DND-41 (cell line): ENCODE data around the gene TRAPPC2L.

Experiments used
- ATAC-seq: fragments of 200-7000 bp; cut with Tn5 transposase; 3 replicates; pipeline ENCODE4 v1.9.1; 2021; ENCODE audit warnings: low read depth; ENCODE audit not compliant: insufficient read depth
- DNase-seq: peaks from one replicate; pipeline ENCODE4 v3.0.0-alpha.2; 2020
- H2AFZ ChIP-seq: 2 replicates; pipeline ENCODE4 v1.6.0; 2012; ENCODE audit warnings: low read depth, low read length
- H3K27ac ChIP-seq: 2 replicates; pipeline ENCODE4 v1.5.1; 2012; ENCODE audit warnings: low read length, inconsistent platforms
- H3K27me3 ChIP-seq: fragments of 200-600 bp; sonication (generic); 2 replicates; pipeline ENCODE4 v1.6.0; 2012; ENCODE audit warnings: low read length, mild to moderate bottlenecking, inconsistent platforms; ENCODE audit not compliant: insufficient read depth, poor library complexity
- H3K36me3 ChIP-seq: 2 replicates; pipeline ENCODE4 v1.5.1; 2012; ENCODE audit warnings: low read length, inconsistent platforms; ENCODE audit not compliant: insufficient read depth
- H3K4me1 ChIP-seq: 2 replicates; pipeline ENCODE4 v1.5.1; 2012; ENCODE audit warnings: mild to moderate bottlenecking, low read length; ENCODE audit not compliant: insufficient read depth
- H3K4me2 ChIP-seq: 2 replicates; pipeline ENCODE4 v1.6.0; 2012; ENCODE audit warnings: mild to moderate bottlenecking, moderate library complexity, low read length, inconsistent platforms; ENCODE audit not compliant: insufficient read depth
- H3K4me3 ChIP-seq, 2 experiments: fragments of 200-600 bp in 1 of 2; shearing (Covaris generic) in 1 of 2; 2 replicates each; pipeline ENCODE4 v1.5.1; 2012 to 2016; ENCODE audit warnings: inconsistent platforms in 2 of 2, low read length in 2 of 2, mild to moderate bottlenecking in 2 of 2, low read depth in 1 of 2, moderate library complexity in 1 of 2
- H3K79me2 ChIP-seq: 2 replicates; pipeline ENCODE4 v1.6.0; 2012; ENCODE audit warnings: low read length, inconsistent platforms; ENCODE audit not compliant: insufficient read depth
- H3K9ac ChIP-seq: 2 replicates; pipeline ENCODE4 v1.6.0; 2012; ENCODE audit warnings: low read depth, mild to moderate bottlenecking, inconsistent platforms, low read length, moderate library complexity
- H3K9me3 ChIP-seq: 2 replicates; pipeline ENCODE4 v1.5.1; 2012; ENCODE audit warnings: low read length, moderate library complexity, mild to moderate bottlenecking, inconsistent platforms; ENCODE audit not compliant: insufficient read depth, severe bottlenecking
- H4K20me1 ChIP-seq: 2 replicates; pipeline ENCODE4 v1.6.0; 2012; ENCODE audit warnings: low read length; ENCODE audit not compliant: insufficient read depth
- CTCF ChIP-seq: IDR thresholded peaks from 2 replicates; pipeline ENCODE4 v1.5.1; 2012; ENCODE audit warnings: borderline replicate concordance, low read length, moderate library complexity, mild to moderate bottlenecking; ENCODE audit not compliant: poor library complexity, severe bottlenecking; ENCODE audit errors: extremely low read depth
- EZH2 ChIP-seq: IDR thresholded peaks from 3 replicates; pipeline ENCODE4 v1.6.1; 2012; ENCODE audit warnings: borderline replicate concordance, low read depth, mild to moderate bottlenecking, moderate library complexity, low read length, inconsistent platforms; ENCODE audit not compliant: severe bottlenecking

The TRAPPC2L gene

GRCh38 chr16:88842806-88843205 lies 14.1 kb upstream of the TRAPPC2L start:
- Histone ChIP-seq H3K4me2 (no peak overlapping the region), H3K79me2 (no peaks in the 10 kb centered on the region), H3K9me3 (no peaks in the 10 kb centered on the region), H4K20me1 (peaks cover 10% of the 10 kb centered on the region; the same call in 1 of the 2 replicates), H3K36me3 (peaks cover 21% of the 10 kb centered on the region), H2AFZ (no peak overlapping the region), H3K9ac (no peak overlapping the region), H3K27me3 (no peaks in the 10 kb centered on the region), H3K27ac (no peak overlapping the region), H3K4me1 (no peaks in the 10 kb centered on the region), H3K4me3 (no peak overlapping the region)
- TF ChIP-seq CTCF (no peak), EZH2 (no peak)
- ATAC-seq = no peak
- no peak for DNase-seq

GRCh38 chr16:88843256-88843655 lies 13.7 kb upstream of the TRAPPC2L start:
- Histone ChIP-seq H3K36me3 (peaks cover 21% of the 10 kb centered on the region), H3K4me2 (no peak overlapping the region), H3K9ac (no peak overlapping the region), H3K79me2 (no peaks in the 10 kb centered on the region), H3K9me3 (no peaks in the 10 kb centered on the region), H4K20me1 (peaks cover 10% of the 10 kb centered on the region; the same call in 1 of the 2 replicates), H3K27ac (no peak overlapping the region), H2AFZ (no peak overlapping the region), H3K4me1 (no peaks in the 10 kb centered on the region), H3K4me3 (no peak overlapping the region), H3K27me3 (no peaks in the 10 kb centered on the region)
- TF ChIP-seq EZH2 (no peak), CTCF (no peak)
- no peak for ATAC-seq
- no peak for DNase-seq

- H3K4me1 ChIP-seq = no peaks in the 10 kb centered on the region
- H3K9ac ChIP-seq = no peak overlapping the region
- H2AFZ ChIP-seq = no peak overlapping the region
- no peak overlapping the region for H3K27ac ChIP-seq
- no peaks in the 10 kb centered on the region for H3K79me2 ChIP-seq
- no peaks in the 10 kb centered on the region for H3K27me3 ChIP-seq
- peak; percentile 27 for TF ChIP-seq CTCF
- TF ChIP-seq EZH2 = no peak
- DNase-seq (no peak), ATAC-seq (no peak)
- peaks cover 11% of the 10 kb centered on the region; the same call in 1 of the 2 replicates for H4K20me1 ChIP-seq
- H3K4me2 ChIP-seq = no peak overlapping the region
- no peak overlapping the region for H3K4me3 ChIP-seq
- H3K36me3 ChIP-seq = peaks cover 13% of the 10 kb centered on the region
- H3K9me3 ChIP-seq = no peaks in the 10 kb centered on the region
These were observed 12.4 kb upstream of the TRAPPC2L start for GRCh38 chr16:88844419-88845036.

GRCh38 chr16:88846088-88846487 lies 10.8 kb upstream of the TRAPPC2L start:
- H3K4me1 ChIP-seq = no peaks in the 10 kb centered on the region
- TF ChIP-seq CTCF (no peak), EZH2 (no peak)

More at GRCh38 chr16:88846088-88846487, 10.8 kb upstream of the TRAPPC2L start:
- H3K4me3 ChIP-seq = no peak overlapping the region
- H3K27ac ChIP-seq = no peak overlapping the region
- no peak overlapping the region for H3K9ac ChIP-seq
- H3K4me2 ChIP-seq = no peak overlapping the region
- ATAC-seq (no peak), DNase-seq (no peak)
- peaks cover 11% of the 10 kb centered on the region; the same call in 1 of the 2 replicates for H4K20me1 ChIP-seq
- no peaks in the 10 kb centered on the region for H3K79me2 ChIP-seq
- no peaks in the 10 kb centered on the region for H3K9me3 ChIP-seq
- 0 out of 2 replicates have a peak, but pooled peaks cover 5% of the 10 kb centered on the region for H3K36me3 ChIP-seq
- no peaks in the 10 kb centered on the region for H3K27me3 ChIP-seq
- no peak overlapping the region for H2AFZ ChIP-seq
